Effector memory CD4-positive, alpha-beta T cell (primary cell): ENCODE measurements around the gene AUNIP.

Experiments used
- DNase-seq, 3 donors: peaks; one replicate each; pipeline ENCODE4 v3.0.0-alpha.2; 2020
- H3K27ac ChIP-seq: 2 replicates; pipeline ENCODE4 v1.7.0; 2013; ENCODE audit warnings: mild to moderate bottlenecking, low read length, moderate library complexity; ENCODE audit not compliant: insufficient read depth, poor library complexity, severe bottlenecking
- H3K27me3 ChIP-seq: replicated peaks from 2 replicates; pipeline ENCODE4 v1.7.0; 2013; ENCODE audit warnings: mild to moderate bottlenecking, low read length; ENCODE audit not compliant: insufficient read depth, control insufficient read depth, poor library complexity, severe bottlenecking
- H3K36me3 ChIP-seq: 2 replicates; pipeline ENCODE4 v1.7.0; 2013; ENCODE audit warnings: mild to moderate bottlenecking, low read length, moderate library complexity; ENCODE audit not compliant: control insufficient read depth, insufficient read depth
- H3K4me1 ChIP-seq: 2 replicates; pipeline ENCODE4 v1.7.0; 2013; ENCODE audit warnings: low read length, mild to moderate bottlenecking; ENCODE audit not compliant: control insufficient read depth, insufficient read depth, poor library complexity, severe bottlenecking
- H3K4me3 ChIP-seq: 2 replicates; pipeline ENCODE4 v1.7.0; 2013; ENCODE audit warnings: low read length, low read depth, mild to moderate bottlenecking; ENCODE audit not compliant: insufficient read depth, poor library complexity, severe bottlenecking
- H3K9me3 ChIP-seq: 2 replicates; pipeline ENCODE4 v1.7.0; 2013; ENCODE audit warnings: mild to moderate bottlenecking, low read length, moderate library complexity; ENCODE audit not compliant: control insufficient read depth
- total RNA-seq, 3 donors: gene quantifications; one replicate each; lab custom pipeline; 2026; lab: John Stamatoyannopoulos, UW

AUNIP gene
- total RNA-seq: 0 to 0.17 (median 0) reads per million in 3 donors

GRCh38 chr1:25858906-25859789 lies at the start of gene AUNIP:
Gene AUNIP, minus strand, starts transcription at chr1:25859457. Its CDS starts 100 bp downstream, at chr1:25859357.
- peak; percentile 77 to 81 (median 77) for DNase-seq
- H3K4me1 ChIP-seq: peaks cover 7% of the 10 kb centered on the region
- no peaks in the 10 kb centered on the region for H3K36me3 ChIP-seq
- peak within 1 kb of the TSS; percentile 68 for H3K27ac ChIP-seq
- H3K4me3 ChIP-seq: peak within 1 kb of the TSS; percentile 55
- H3K27me3 ChIP-seq: no peaks in the 10 kb centered on the region
- H3K9me3 ChIP-seq: no peaks in the 10 kb centered on the region

GRCh38 chr1:25909040-25909439 lies 49.8 kb upstream of the AUNIP start:
- H3K4me1 ChIP-seq: peaks cover 20% of the 10 kb centered on the region
- no peaks in the 10 kb centered on the region for H3K9me3 ChIP-seq
- H3K27ac ChIP-seq: no peak overlapping the region
- no peaks in the 10 kb centered on the region for H3K36me3 ChIP-seq
- no peaks in the 10 kb centered on the region for H3K27me3 ChIP-seq
- no peak for DNase-seq
- H3K4me3 ChIP-seq: no peak overlapping the region

- Histone ChIP-seq H3K27me3 (no peaks in the 10 kb centered on the region), H3K36me3 (no peaks in the 10 kb centered on the region), H3K9me3 (no peaks in the 10 kb centered on the region), H3K27ac (no peak overlapping the region), H3K4me3 (no peak overlapping the region), H3K4me1 (peaks cover 22% of the 10 kb centered on the region)
- DNase-seq: no peak
Observed at GRCh38 chr1:25908161-25908560, 48.9 kb upstream of the AUNIP start.

- DNase-seq: no peak
- H3K27me3 ChIP-seq: no peaks in the 10 kb centered on the region
- H3K4me1 ChIP-seq: peaks cover 22% of the 10 kb centered on the region
- H3K4me3 ChIP-seq: no peak overlapping the region
- no peaks in the 10 kb centered on the region for H3K9me3 ChIP-seq
- H3K36me3 ChIP-seq: no peaks in the 10 kb centered on the region
- H3K27ac ChIP-seq: no peak overlapping the region
Observed at GRCh38 chr1:25907601-25908000, 48.3 kb upstream of the AUNIP start.

GRCh38 chr1:25906644-25907300 lies 47.5 kb upstream of the AUNIP start:
- H3K36me3 ChIP-seq: no peaks in the 10 kb centered on the region
- no peaks in the 10 kb centered on the region for H3K27me3 ChIP-seq
- H3K4me1 ChIP-seq: peaks cover 22% of the 10 kb centered on the region
- peak overlapping the region; percentile 66 for H3K27ac ChIP-seq
- H3K4me3 ChIP-seq: peak overlapping the region; percentile 70
- no peaks in the 10 kb centered on the region for H3K9me3 ChIP-seq
- DNase-seq: peak in 2 of 3 donors; percentile 21 to 32

- DNase-seq: peak; percentile 76 to 83 (median 80)
- H3K4me3 ChIP-seq: peak within 1 kb of the TSS; percentile 70
- H3K9me3 ChIP-seq: no peaks in the 10 kb centered on the region
- H3K4me1 ChIP-seq: peaks cover 22% of the 10 kb centered on the region
- no peaks in the 10 kb centered on the region for H3K27me3 ChIP-seq
- no peaks in the 10 kb centered on the region for H3K36me3 ChIP-seq
- H3K27ac ChIP-seq: peak within 1 kb of the TSS; percentile 66
Observed at GRCh38 chr1:25905680-25906643, 46.7 kb upstream of the AUNIP start, which contains the start of gene STMN1. Gene STMN1, minus strand, starts transcription at chr1:25906419. Its CDS starts 1,743 bp downstream, at chr1:25904676.

GRCh38 chr1:25904943-25905679 lies 45.9 kb upstream of the AUNIP start:
- H3K27ac ChIP-seq: peak overlapping the region; percentile 56

GRCh38 chr1:25903986-25904385 lies 44.7 kb upstream of the AUNIP start:
- no peak for DNase-seq
- no peaks in the 10 kb centered on the region for H3K36me3 ChIP-seq
- H3K27ac ChIP-seq: no peak overlapping the region
- no peaks in the 10 kb centered on the region for H3K27me3 ChIP-seq
- peaks cover 22% of the 10 kb centered on the region for H3K4me1 ChIP-seq
- no peak overlapping the region for H3K4me3 ChIP-seq
- H3K9me3 ChIP-seq: no peaks in the 10 kb centered on the region

More at GRCh38 chr1:25904943-25905679, 45.9 kb upstream of the AUNIP start:
- Histone ChIP-seq H3K4me1 (peaks cover 22% of the 10 kb centered on the region), H3K4me3 (peak overlapping the region; percentile 70), H3K9me3 (no peaks in the 10 kb centered on the region), H3K27me3 (no peaks in the 10 kb centered on the region), H3K36me3 (no peaks in the 10 kb centered on the region)
- DNase-seq: peak; percentile 82 to 88 (median 85)

- H3K4me1 ChIP-seq: peaks cover 22% of the 10 kb centered on the region
- H3K9me3 ChIP-seq: no peaks in the 10 kb centered on the region
- H3K27ac ChIP-seq: no peak overlapping the region
- no peaks in the 10 kb centered on the region for H3K36me3 ChIP-seq
- no peaks in the 10 kb centered on the region for H3K27me3 ChIP-seq
- H3K4me3 ChIP-seq: no peak overlapping the region
- DNase-seq: no peak
Observed at GRCh38 chr1:25902462-25902861, 43.2 kb upstream of the AUNIP start.
